ENCODE measurements around the gene PRRT1. TPM values are rescaled to one million over a fixed set of nuclear protein-coding genes. Genes with fewer than 3 reads are reported as not detected.

PRRT1 gene
- total RNA-seq, 1 experiment from 2014 or later, result 12.6 TPM

GRCh38 chr6:32179766-32180405, 28.1 kb upstream of the PRRT1 start:
- ChIA-PET POLR2A (ENCODE audit: unreplicated experiment) (interaction anchor here (0.7 kb wide), 1 partner anchor 1552 kb away, joined by 3 read pairs; no protein-coding TSS in a partner anchor), CTCF (interaction anchor here (0.6 kb wide), 1 partner anchor 36 kb away, joined by 3 read pairs; no protein-coding TSS in a partner anchor)
- BruUV-seq (replicated peaks), result TSS peak; percentile 6
- no peak overlapping the region for H3K27ac ChIP-seq
- peak overlapping the region; percentile 83; the same call in 1 of the 2 replicates for H3K4me2 ChIP-seq
- intact Hi-C loops (cut with micrococcal nuclease; ENCODE audit: unreplicated experiment), result loop anchor here (10.0 kb wide), 1 partner anchor 515 kb away; the partner anchor contains the start of genes C6orf47, CSNK2B, GPANK1 and LY6G5B
- no peak for DNase-seq
- H3K36me3 ChIP-seq (ENCODE audit: low read depth), result no peaks in the 10 kb centered on the region
- no peaks in the 10 kb centered on the region for H3K9me2 ChIP-seq (ENCODE audit: insufficient read depth)
- H3K9me3 ChIP-seq (ENCODE audit: insufficient read depth, low read depth), result no peaks in the 10 kb centered on the region
- H3F3A ChIP-seq (ENCODE audit: insufficient read depth, low read depth), result peaks cover 21% of the 10 kb centered on the region; the same call in 1 of the 2 replicates
- H3K4me3 ChIP-seq, result no peak overlapping the region
- H3K79me2 ChIP-seq (ENCODE audit: low read depth), result peaks cover 20% of the 10 kb centered on the region
- no peaks in the 10 kb centered on the region for H3K27me3 ChIP-seq (ENCODE audit: insufficient read depth, low read depth)
- no peaks in the 10 kb centered on the region for H4K20me1 ChIP-seq (ENCODE audit: insufficient read depth)
- no peak overlapping the region for H2AFZ ChIP-seq
- peaks cover 21% of the 10 kb centered on the region for H3K4me1 ChIP-seq (replicated peaks; ENCODE audit: insufficient read depth)
- TF ChIP-seq EZH2 (IDR thresholded peaks at IDR 0.05; ENCODE audit: low read depth) (no peak), CTCF (conservative IDR thresholded peaks at IDR 0.05) (no peak)

GRCh38 chr6:32178547-32179440, 27.1 kb upstream of the PRRT1 start:
- BruUV-seq (replicated peaks), result no TSS peak
- peaks cover 21% of the 10 kb centered on the region; the same call in 1 of the 2 replicates for H3F3A ChIP-seq (ENCODE audit: insufficient read depth, low read depth)
- H3K79me2 ChIP-seq (ENCODE audit: low read depth), result peaks cover 29% of the 10 kb centered on the region
- H3K4me3 ChIP-seq, result peak overlapping the region; percentile 98
- no peak for DNase-seq
- 0 out of 2 replicates have a peak overlapping the region, but pooled peaks have one; percentile 86 for H3K27ac ChIP-seq
- no peaks in the 10 kb centered on the region for H3K36me3 ChIP-seq (ENCODE audit: low read depth)
- H3K4me2 ChIP-seq, result peak overlapping the region; percentile 83
- peak overlapping the region; percentile 72 for H2AFZ ChIP-seq
- no peaks in the 10 kb centered on the region for H3K9me3 ChIP-seq (ENCODE audit: insufficient read depth, low read depth)
- CTCF ChIA-PET, result interaction anchor here (0.6 to 0.7 kb wide), 2 partner anchors 35 to 60 kb away, joined by 3 read pairs; no protein-coding TSS in a partner anchor
- H3K9me2 ChIP-seq (ENCODE audit: insufficient read depth), result no peaks in the 10 kb centered on the region
- intact Hi-C loops (cut with micrococcal nuclease; ENCODE audit: unreplicated experiment), result loop anchor here (1.0 to 10.0 kb wide), 3 partner anchors 12 to 514 kb away; partner anchors contain the start of genes C6orf47, CSNK2B, GPANK1 and LY6G5B
- peaks cover 24% of the 10 kb centered on the region for H3K4me1 ChIP-seq (replicated peaks; ENCODE audit: insufficient read depth)
- H3K27me3 ChIP-seq (ENCODE audit: insufficient read depth, low read depth), result no peaks in the 10 kb centered on the region
- TF ChIP-seq EZH2 (IDR thresholded peaks at IDR 0.05; ENCODE audit: low read depth) (no peak), CTCF (conservative IDR thresholded peaks at IDR 0.05) (no peak)
- H4K20me1 ChIP-seq (ENCODE audit: insufficient read depth), result no peaks in the 10 kb centered on the region
- POLR2A ChIA-PET (ENCODE audit: unreplicated experiment), result interaction anchor here (0.6 to 0.7 kb wide), 2 partner anchors 43 to 1553 kb away, joined by 3 to 5 read pairs; no protein-coding TSS in a partner anchor

Measured in PC-9 (cell line).